HEK293 (cell line): ENCODE measurements around the gene LGR5.

Experiments used
- CTCF ChIA-PET: fragments of 350-600 bp; formaldehyde crosslinking; extraction: SDS; loops from one replicate; lab custom pipeline; 2021; ENCODE audit warnings: antibody characterized with exemption; lab: Yijun Ruan, JAX
- POLR2A ChIA-PET: fragments of 300-600 bp; formaldehyde crosslinking; extraction: SDS; loops from one replicate; lab custom pipeline; 2020; ENCODE audit warnings: antibody characterized with exemption, inconsistent platforms; lab: Yijun Ruan, JAX
- H3K27ac ChIP-seq: fragments of 200-500 bp; sonication (Bioruptor generic); 2 replicates; pipeline ENCODE4 v1.5.1; 2014; ENCODE audit warnings: low read depth, low read length, control low read depth, inconsistent platforms; ENCODE audit errors: extremely low read depth
- H3K36me3 ChIP-seq, 2 experiments: fragments of 200-500 bp in 1 of 2; sonication (Bioruptor generic) in 1 of 2; 1 replicate in 1 of 2; 2 replicates in 1 of 2; pipeline ENCODE4 v1.5.1; 2014 to 2017; ENCODE audit warnings: inconsistent platforms in 2 of 2, low read length in 2 of 2; ENCODE audit not compliant: control insufficient read depth in 2 of 2, insufficient read depth in 1 of 2
- H3K4me1 ChIP-seq: fragments of 200-500 bp; sonication (Bioruptor generic); 2 replicates; pipeline ENCODE4 v1.5.1; 2014; ENCODE audit warnings: mild to moderate bottlenecking, low read length, inconsistent platforms; ENCODE audit not compliant: control insufficient read depth, insufficient read depth
- H3K4me3 ChIP-seq: 2 replicates; pipeline ENCODE4 v1.5.1; 2011; ENCODE audit warnings: low read depth, mild to moderate bottlenecking, control low read depth, low read length, moderate library complexity
- H3K9me3 ChIP-seq: fragments of 200-500 bp; sonication (Bioruptor generic); 2 replicates; pipeline ENCODE4 v1.5.1; 2014; ENCODE audit warnings: low read depth, low read length, inconsistent platforms; ENCODE audit not compliant: control insufficient read depth, insufficient read depth
- PRDM1 ChIP-seq: fragments of 450-650 bp; formaldehyde crosslinking; IDR thresholded peaks from 2 replicates; pipeline ENCODE4; 2016; ENCODE audit warnings: missing biosample characterization, missing genetic modification characterization
- YY2 ChIP-seq: fragments of 450-650 bp; formaldehyde crosslinking; IDR thresholded peaks from 2 replicates; pipeline ENCODE4 v1.5.1; 2016; ENCODE audit warnings: missing biosample characterization, missing genetic modification characterization
- ZBTB17 ChIP-seq: fragments of 450-650 bp; formaldehyde crosslinking; IDR thresholded peaks from 2 replicates; pipeline ENCODE4 v1.5.1; 2016; ENCODE audit warnings: missing biosample characterization, missing genetic modification characterization
- ZBTB20 ChIP-seq: fragments of 450-650 bp; formaldehyde crosslinking; IDR thresholded peaks from 2 replicates; pipeline ENCODE4 v1.5.1; 2016; ENCODE audit warnings: missing biosample characterization, missing genetic modification characterization
- ZNF239 ChIP-seq: fragments of 450-650 bp; formaldehyde crosslinking; IDR thresholded peaks from 2 replicates; pipeline ENCODE4 v1.5.1; 2016; ENCODE audit warnings: missing biosample characterization, missing genetic modification characterization
- ZNF24 ChIP-seq: fragments of 450-650 bp; formaldehyde crosslinking; IDR thresholded peaks from 2 replicates; pipeline ENCODE4 v1.5.1; 2016; ENCODE audit warnings: missing biosample characterization, missing genetic modification characterization
- ZNF335 ChIP-seq: fragments of 450-650 bp; formaldehyde crosslinking; conservative IDR thresholded peaks from 2 replicates; pipeline ENCODE4 v1.5.1; 2016; ENCODE audit warnings: missing biosample characterization, missing genetic modification characterization
- ZNF366 ChIP-seq: fragments of 450-650 bp; formaldehyde crosslinking; conservative IDR thresholded peaks from 2 replicates; pipeline ENCODE4 v1.5.1; 2016; ENCODE audit warnings: missing biosample characterization, missing genetic modification characterization
- ZNF394 ChIP-seq: fragments of 450-650 bp; formaldehyde crosslinking; IDR thresholded peaks from 2 replicates; pipeline ENCODE4 v1.5.1; 2016; ENCODE audit warnings: missing biosample characterization, missing genetic modification characterization, mild to moderate bottlenecking, moderate library complexity, borderline replicate concordance
- ZNF433 ChIP-seq: fragments of 450-650 bp; formaldehyde crosslinking; IDR thresholded peaks from 2 replicates; pipeline ENCODE4 v1.5.1; 2016; ENCODE audit warnings: missing biosample characterization, missing genetic modification characterization, low read depth
- ZNF501 ChIP-seq: fragments of 450-650 bp; formaldehyde crosslinking; IDR thresholded peaks from 2 replicates; pipeline ENCODE4 v1.5.1; 2016; ENCODE audit warnings: missing biosample characterization, missing genetic modification characterization
- ZNF561 ChIP-seq: fragments of 450-650 bp; IDR thresholded peaks from 2 replicates; pipeline ENCODE4 v1.5.1; 2018; ENCODE audit warnings: missing biosample characterization, missing genetic modification characterization, borderline replicate concordance
- ZNF707 ChIP-seq: fragments of 450-650 bp; formaldehyde crosslinking; IDR thresholded peaks from 2 replicates; pipeline ENCODE4 v1.5.1; 2016; ENCODE audit warnings: missing biosample characterization, missing genetic modification characterization
- TF ChIP-seq, protein P1 (sequence below): fragments of 450-650 bp; formaldehyde crosslinking; conservative IDR thresholded peaks from 2 replicates; pipeline ENCODE4 v1.5.1; 2016; ENCODE audit warnings: low read depth, missing biosample characterization, missing genetic modification characterization
- TF ChIP-seq, protein P2 (sequence below): fragments of 450-650 bp; formaldehyde crosslinking; IDR thresholded peaks from 2 replicates; pipeline ENCODE4 v1.5.1; 2016; ENCODE audit warnings: missing biosample characterization, missing genetic modification characterization
- TF ChIP-seq, protein P3 (sequence below): fragments of 450-650 bp; formaldehyde crosslinking; IDR thresholded peaks from 2 replicates; pipeline ENCODE4 v1.5.1; 2016; ENCODE audit warnings: missing biosample characterization, missing genetic modification characterization
- TF ChIP-seq, protein P4 (sequence below): fragments of 450-650 bp; formaldehyde crosslinking; IDR thresholded peaks from 2 replicates; pipeline ENCODE4 v1.5.1; 2017; ENCODE audit warnings: missing biosample characterization, missing genetic modification characterization
- TF ChIP-seq, protein P5 (sequence below): fragments of 450-650 bp; formaldehyde crosslinking; IDR thresholded peaks from 2 replicates; pipeline ENCODE4 v1.5.1; 2016; ENCODE audit warnings: missing biosample characterization, missing genetic modification characterization
- TF ChIP-seq, protein P6 (sequence below): fragments of 450-650 bp; formaldehyde crosslinking; IDR thresholded peaks from 2 replicates; pipeline ENCODE4 v1.5.1; 2016; ENCODE audit warnings: missing biosample characterization, missing genetic modification characterization
- TF ChIP-seq, protein P7 (sequence below): fragments of 450-650 bp; formaldehyde crosslinking; IDR thresholded peaks from 2 replicates; pipeline ENCODE4 v1.5.0; 2017; ENCODE audit warnings: missing biosample characterization, missing genetic modification characterization, borderline replicate concordance

The LGR5 gene

DNA sequence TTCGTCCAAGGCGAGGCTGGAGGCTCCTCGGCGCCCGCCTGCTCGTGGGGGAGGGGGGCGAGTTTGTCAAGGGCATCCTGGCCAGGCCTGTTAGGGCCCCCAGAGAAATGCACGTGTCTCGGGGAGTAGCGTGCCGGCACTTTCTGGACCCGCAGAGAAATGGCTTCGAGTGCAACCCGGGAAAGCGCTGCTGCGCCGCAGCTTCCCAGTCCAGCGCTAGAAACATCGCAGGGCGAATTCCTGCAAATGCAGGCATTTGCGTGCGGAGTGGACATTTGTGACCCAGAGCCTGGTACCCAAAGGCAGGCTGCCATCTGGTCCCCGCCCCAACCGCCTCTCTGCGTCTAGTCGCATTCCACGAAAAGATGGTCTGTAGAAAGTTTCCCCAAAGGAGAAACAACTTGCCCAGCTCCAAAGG is 756 bp downstream of the LGR5 start:
- TF ChIP-seq ZNF366 (tag by site-specific recombination), result no peak
- TF ChIP-seq, protein P1, sequence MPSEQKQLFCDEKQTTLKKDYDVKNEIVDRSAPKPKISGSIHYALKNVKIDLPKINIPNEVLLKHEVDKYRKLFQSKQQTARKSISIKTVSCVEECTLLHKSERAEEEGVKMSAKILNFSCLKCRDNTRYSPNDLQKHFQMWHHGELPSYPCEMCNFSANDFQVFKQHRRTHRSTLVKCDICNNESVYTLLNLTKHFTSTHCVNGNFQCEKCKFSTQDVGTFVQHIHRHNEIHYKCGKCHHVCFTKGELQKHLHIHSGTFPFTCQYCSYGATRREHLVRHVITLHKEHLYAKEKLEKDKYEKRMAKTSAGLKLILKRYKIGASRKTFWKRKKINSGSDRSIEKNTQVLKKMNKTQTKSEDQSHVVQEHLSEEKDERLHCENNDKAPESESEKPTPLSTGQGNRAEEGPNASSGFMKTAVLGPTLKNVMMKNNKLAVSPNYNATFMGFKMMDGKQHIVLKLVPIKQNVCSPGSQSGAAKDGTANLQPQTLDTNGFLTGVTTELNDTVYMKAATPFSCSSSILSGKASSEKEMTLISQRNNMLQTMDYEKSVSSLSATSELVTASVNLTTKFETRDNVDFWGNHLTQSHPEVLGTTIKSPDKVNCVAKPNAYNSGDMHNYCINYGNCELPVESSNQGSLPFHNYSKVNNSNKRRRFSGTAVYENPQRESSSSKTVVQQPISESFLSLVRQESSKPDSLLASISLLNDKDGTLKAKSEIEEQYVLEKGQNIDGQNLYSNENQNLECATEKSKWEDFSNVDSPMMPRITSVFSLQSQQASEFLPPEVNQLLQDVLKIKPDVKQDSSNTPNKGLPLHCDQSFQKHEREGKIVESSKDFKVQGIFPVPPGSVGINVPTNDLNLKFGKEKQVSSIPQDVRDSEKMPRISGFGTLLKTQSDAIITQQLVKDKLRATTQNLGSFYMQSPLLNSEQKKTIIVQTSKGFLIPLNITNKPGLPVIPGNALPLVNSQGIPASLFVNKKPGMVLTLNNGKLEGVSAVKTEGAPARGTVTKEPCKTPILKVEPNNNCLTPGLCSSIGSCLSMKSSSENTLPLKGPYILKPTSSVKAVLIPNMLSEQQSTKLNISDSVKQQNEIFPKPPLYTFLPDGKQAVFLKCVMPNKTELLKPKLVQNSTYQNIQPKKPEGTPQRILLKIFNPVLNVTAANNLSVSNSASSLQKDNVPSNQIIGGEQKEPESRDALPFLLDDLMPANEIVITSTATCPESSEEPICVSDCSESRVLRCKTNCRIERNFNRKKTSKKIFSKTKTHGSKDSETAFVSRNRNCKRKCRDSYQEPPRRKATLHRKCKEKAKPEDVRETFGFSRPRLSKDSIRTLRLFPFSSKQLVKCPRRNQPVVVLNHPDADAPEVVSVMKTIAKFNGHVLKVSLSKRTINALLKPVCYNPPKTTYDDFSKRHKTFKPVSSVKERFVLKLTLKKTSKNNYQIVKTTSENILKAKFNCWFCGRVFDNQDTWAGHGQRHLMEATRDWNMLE (tag by site-specific recombination), result no peak
- TF ChIP-seq, protein P2, sequence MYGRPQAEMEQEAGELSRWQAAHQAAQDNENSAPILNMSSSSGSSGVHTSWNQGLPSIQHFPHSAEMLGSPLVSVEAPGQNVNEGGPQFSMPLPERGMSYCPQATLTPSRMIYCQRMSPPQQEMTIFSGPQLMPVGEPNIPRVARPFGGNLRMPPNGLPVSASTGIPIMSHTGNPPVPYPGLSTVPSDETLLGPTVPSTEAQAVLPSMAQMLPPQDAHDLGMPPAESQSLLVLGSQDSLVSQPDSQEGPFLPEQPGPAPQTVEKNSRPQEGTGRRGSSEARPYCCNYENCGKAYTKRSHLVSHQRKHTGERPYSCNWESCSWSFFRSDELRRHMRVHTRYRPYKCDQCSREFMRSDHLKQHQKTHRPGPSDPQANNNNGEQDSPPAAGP (tag by site-specific recombination), result 0 out of 2 replicates have a peak, but pooled peaks have one; percentile 16
- peak; percentile 88 for TF ChIP-seq ZNF394
- peak; percentile 78 for TF ChIP-seq ZNF335 (tag by site-specific recombination)
- no peak for TF ChIP-seq ZNF707 (tag by site-specific recombination)
- 0 out of 2 replicates have a peak, but pooled peaks have one; percentile 7 for TF ChIP-seq ZNF24 (tag by site-specific recombination)
- no peak for TF ChIP-seq ZNF433
- 0 out of 2 replicates have a peak, but pooled peaks have one; percentile 1 for TF ChIP-seq ZBTB17 (tag by site-specific recombination)
- TF ChIP-seq, protein P3, sequence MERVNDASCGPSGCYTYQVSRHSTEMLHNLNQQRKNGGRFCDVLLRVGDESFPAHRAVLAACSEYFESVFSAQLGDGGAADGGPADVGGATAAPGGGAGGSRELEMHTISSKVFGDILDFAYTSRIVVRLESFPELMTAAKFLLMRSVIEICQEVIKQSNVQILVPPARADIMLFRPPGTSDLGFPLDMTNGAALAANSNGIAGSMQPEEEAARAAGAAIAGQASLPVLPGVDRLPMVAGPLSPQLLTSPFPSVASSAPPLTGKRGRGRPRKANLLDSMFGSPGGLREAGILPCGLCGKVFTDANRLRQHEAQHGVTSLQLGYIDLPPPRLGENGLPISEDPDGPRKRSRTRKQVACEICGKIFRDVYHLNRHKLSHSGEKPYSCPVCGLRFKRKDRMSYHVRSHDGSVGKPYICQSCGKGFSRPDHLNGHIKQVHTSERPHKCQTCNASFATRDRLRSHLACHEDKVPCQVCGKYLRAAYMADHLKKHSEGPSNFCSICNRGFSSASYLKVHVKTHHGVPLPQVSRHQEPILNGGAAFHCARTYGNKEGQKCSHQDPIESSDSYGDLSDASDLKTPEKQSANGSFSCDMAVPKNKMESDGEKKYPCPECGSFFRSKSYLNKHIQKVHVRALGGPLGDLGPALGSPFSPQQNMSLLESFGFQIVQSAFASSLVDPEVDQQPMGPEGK (tag by site-specific recombination), result peak; percentile 6; the same call in 1 of the 2 replicates
- peak; percentile 73 for TF ChIP-seq PRDM1 (tag by site-specific recombination)
- TF ChIP-seq, protein P4, sequence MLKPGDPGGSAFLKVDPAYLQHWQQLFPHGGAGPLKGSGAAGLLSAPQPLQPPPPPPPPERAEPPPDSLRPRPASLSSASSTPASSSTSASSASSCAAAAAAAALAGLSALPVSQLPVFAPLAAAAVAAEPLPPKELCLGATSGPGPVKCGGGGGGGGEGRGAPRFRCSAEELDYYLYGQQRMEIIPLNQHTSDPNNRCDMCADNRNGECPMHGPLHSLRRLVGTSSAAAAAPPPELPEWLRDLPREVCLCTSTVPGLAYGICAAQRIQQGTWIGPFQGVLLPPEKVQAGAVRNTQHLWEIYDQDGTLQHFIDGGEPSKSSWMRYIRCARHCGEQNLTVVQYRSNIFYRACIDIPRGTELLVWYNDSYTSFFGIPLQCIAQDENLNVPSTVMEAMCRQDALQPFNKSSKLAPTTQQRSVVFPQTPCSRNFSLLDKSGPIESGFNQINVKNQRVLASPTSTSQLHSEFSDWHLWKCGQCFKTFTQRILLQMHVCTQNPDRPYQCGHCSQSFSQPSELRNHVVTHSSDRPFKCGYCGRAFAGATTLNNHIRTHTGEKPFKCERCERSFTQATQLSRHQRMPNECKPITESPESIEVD (tag by site-specific recombination), result no peak
- TF ChIP-seq ZNF239 (tag by site-specific recombination), result no peak
- TF ChIP-seq YY2 (tag by site-specific recombination), result no peak
- TF ChIP-seq, protein P5, sequence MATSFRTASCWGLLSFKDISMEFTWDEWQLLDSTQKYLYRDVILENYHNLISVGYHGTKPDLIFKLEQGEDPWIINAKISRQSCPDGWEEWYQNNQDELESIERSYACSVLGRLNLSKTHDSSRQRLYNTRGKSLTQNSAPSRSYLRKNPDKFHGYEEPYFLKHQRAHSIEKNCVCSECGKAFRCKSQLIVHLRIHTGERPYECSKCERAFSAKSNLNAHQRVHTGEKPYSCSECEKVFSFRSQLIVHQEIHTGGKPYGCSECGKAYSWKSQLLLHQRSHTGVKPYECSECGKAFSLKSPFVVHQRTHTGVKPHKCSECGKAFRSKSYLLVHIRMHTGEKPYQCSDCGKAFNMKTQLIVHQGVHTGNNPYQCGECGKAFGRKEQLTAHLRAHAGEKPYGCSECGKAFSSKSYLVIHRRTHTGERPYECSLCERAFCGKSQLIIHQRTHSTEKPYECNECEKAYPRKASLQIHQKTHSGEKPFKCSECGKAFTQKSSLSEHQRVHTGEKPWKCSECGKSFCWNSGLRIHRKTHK (tag by site-specific recombination), result no peak
- TF ChIP-seq, protein P6, sequence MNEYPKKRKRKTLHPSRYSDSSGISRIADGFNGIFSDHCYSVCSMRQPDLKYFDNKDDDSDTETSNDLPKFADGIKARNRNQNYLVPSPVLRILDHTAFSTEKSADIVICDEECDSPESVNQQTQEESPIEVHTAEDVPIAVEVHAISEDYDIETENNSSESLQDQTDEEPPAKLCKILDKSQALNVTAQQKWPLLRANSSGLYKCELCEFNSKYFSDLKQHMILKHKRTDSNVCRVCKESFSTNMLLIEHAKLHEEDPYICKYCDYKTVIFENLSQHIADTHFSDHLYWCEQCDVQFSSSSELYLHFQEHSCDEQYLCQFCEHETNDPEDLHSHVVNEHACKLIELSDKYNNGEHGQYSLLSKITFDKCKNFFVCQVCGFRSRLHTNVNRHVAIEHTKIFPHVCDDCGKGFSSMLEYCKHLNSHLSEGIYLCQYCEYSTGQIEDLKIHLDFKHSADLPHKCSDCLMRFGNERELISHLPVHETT (tag by site-specific recombination), result no peak
- TF ChIP-seq ZNF561 (tag by site-specific recombination), result no peak
- peak; percentile 71 for TF ChIP-seq ZBTB20 (tag by site-specific recombination)
- TF ChIP-seq, protein P7, sequence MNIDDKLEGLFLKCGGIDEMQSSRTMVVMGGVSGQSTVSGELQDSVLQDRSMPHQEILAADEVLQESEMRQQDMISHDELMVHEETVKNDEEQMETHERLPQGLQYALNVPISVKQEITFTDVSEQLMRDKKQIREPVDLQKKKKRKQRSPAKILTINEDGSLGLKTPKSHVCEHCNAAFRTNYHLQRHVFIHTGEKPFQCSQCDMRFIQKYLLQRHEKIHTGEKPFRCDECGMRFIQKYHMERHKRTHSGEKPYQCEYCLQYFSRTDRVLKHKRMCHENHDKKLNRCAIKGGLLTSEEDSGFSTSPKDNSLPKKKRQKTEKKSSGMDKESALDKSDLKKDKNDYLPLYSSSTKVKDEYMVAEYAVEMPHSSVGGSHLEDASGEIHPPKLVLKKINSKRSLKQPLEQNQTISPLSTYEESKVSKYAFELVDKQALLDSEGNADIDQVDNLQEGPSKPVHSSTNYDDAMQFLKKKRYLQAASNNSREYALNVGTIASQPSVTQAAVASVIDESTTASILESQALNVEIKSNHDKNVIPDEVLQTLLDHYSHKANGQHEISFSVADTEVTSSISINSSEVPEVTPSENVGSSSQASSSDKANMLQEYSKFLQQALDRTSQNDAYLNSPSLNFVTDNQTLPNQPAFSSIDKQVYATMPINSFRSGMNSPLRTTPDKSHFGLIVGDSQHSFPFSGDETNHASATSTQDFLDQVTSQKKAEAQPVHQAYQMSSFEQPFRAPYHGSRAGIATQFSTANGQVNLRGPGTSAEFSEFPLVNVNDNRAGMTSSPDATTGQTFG (tag by site-specific recombination), result no peak
- peak; percentile 22; the same call in 1 of the 2 replicates for TF ChIP-seq ZNF501
- TF ChIP-seq, all 188 proteins: peak for 9
- Histone ChIP-seq H3K4me3 (peak overlapping the region; percentile 75), H3K4me1 (peaks cover 9% of the 10 kb centered on the region; the same call in 1 of the 2 replicates), H3K27ac (peak overlapping the region; percentile 88), H3K9me3 (no peaks in the 10 kb centered on the region), H3K36me3 (no peaks in the 10 kb centered on the region)
- CTCF ChIA-PET, result interaction anchor here (0.6 to 1.1 kb wide), 5 partner anchors 14 to 1107 kb away, joined by 3 to 8 read pairs (median 3); partner anchors contain the start of gene ZFC3H1
- POLR2A ChIA-PET, result interaction anchor here (1.9 kb wide), 1 partner anchor 14 kb away, joined by 4 read pairs; no protein-coding TSS in a partner anchor
